SK-N-SH (cell line): ENCODE results near the gene RFX2. TPM values are rescaled to one million over a fixed set of nuclear protein-coding genes. Genes with fewer than 3 reads are reported as not detected.

Experiments
- CTCF ChIA-PET: fragments of 300-600, 350-600 bp; formaldehyde crosslinking; extraction: SDS; loops from one replicate; lab custom pipeline; 2021; lab: Yijun Ruan, JAX
- POLR2A ChIA-PET: fragments of 350-600 bp; sonication (Branson Sonifier 250); formaldehyde crosslinking; extraction: SDS; loops from one replicate; lab custom pipeline; 2020; ENCODE audit warnings: antibody characterized with exemption, inconsistent platforms; lab: Yijun Ruan, JAX
- DNase-seq: peaks from one replicate; pipeline ENCODE4 v3.0.0; 2012
- H2AFZ ChIP-seq: fragments of 200-600 bp; sonication (generic); 2 replicates; pipeline ENCODE4 v1.8.1; 2016; ENCODE audit warnings: antibody characterized with exemption, mild to moderate bottlenecking, low read depth
- H3F3A ChIP-seq: fragments of 200-600 bp; sonication (generic); replicated peaks from 2 replicates; pipeline ENCODE3; 2016; ENCODE audit warnings: antibody characterized with exemption, mild to moderate bottlenecking; ENCODE audit not compliant: insufficient read depth
- H3K27ac ChIP-seq, 2 experiments: fragments of 200-500 bp in 1 of 2; fragments of 200-600 bp in 1 of 2; sonication (Bioruptor generic) in 1 of 2; sonication (generic), shearing (Covaris generic) in 1 of 2; 2 replicates each; pipeline versions ENCODE4 v1.5.1 to v1.6.1; 2014 to 2016; ENCODE audit warnings: low read depth in 2 of 2, inconsistent platforms in 1 of 2, low read length in 1 of 2, mild to moderate bottlenecking in 1 of 2, mixed read lengths in 1 of 2
- H3K27me3 ChIP-seq: fragments of 200-600 bp; sonication (generic), shearing (Covaris generic); 2 replicates; pipeline ENCODE4 v1.6.1; 2016; ENCODE audit warnings: mixed run types; ENCODE audit not compliant: insufficient read depth
- H3K36me3 ChIP-seq, 2 experiments: fragments of 200-500 bp in 1 of 2; fragments of 200-600 bp in 1 of 2; sonication (Bioruptor generic) in 1 of 2; sonication (generic) in 1 of 2; replicated peaks in 1 of 2; 2 replicates each; pipeline versions ENCODE3 to v1.5.1; 2014 to 2016; ENCODE audit warnings: low read length in 1 of 2, mild to moderate bottlenecking in 1 of 2; ENCODE audit not compliant: insufficient read depth in 2 of 2, control insufficient read depth in 1 of 2
- H3K4me1 ChIP-seq, 2 experiments: fragments of 200-500 bp in 1 of 2; fragments of 200-600 bp in 1 of 2; sonication (Bioruptor generic) in 1 of 2; sonication (generic), shearing (Covaris generic) in 1 of 2; 2 replicates each; pipeline versions ENCODE4 v1.5.1 to v1.6.1; 2014 to 2016; ENCODE audit warnings: low read depth in 1 of 2, low read length in 1 of 2, mixed run types in 1 of 2; ENCODE audit not compliant: insufficient read depth in 2 of 2, control insufficient read depth in 1 of 2
- H3K4me2 ChIP-seq: fragments of 200-600 bp; sonication (generic), shearing (Covaris generic); 2 replicates; pipeline ENCODE4 v1.6.1; 2017; ENCODE audit warnings: mixed run types
- H3K4me3 ChIP-seq, 2 experiments: fragments of 200-500 bp in 1 of 2; fragments of 200-600 bp in 1 of 2; sonication (Bioruptor generic) in 1 of 2; sonication (generic), shearing (Covaris generic) in 1 of 2; 2 replicates each; pipeline versions ENCODE4 v1.5.1 to v1.8.1; 2014 to 2016; ENCODE audit warnings: low read depth in 2 of 2, inconsistent platforms in 1 of 2, low read length in 1 of 2, mild to moderate bottlenecking in 1 of 2, mixed read lengths in 1 of 2, moderate library complexity in 1 of 2
- H3K79me2 ChIP-seq: fragments of 200-600 bp; sonication (generic); 2 replicates; pipeline ENCODE4 v1.8.1; 2017; ENCODE audit warnings: mild to moderate bottlenecking; ENCODE audit not compliant: insufficient read depth
- H3K9ac ChIP-seq: fragments of 200-600 bp; sonication (generic); 2 replicates; pipeline ENCODE4 v1.6.1; 2017; ENCODE audit warnings: mixed run types
- H3K9me2 ChIP-seq: fragments of 200-600 bp; sonication (generic); 2 replicates; pipeline ENCODE4 v1.6.1; 2017; ENCODE audit warnings: mixed run types
- H3K9me3 ChIP-seq: fragments of 200-600 bp; sonication (generic); 2 replicates; pipeline ENCODE4 v1.6.1; 2017; ENCODE audit warnings: mixed run types, mild to moderate bottlenecking, moderate library complexity
- H4K20me1 ChIP-seq: fragments of 200-600 bp; sonication (generic); 2 replicates; pipeline ENCODE4 v1.6.1; 2017; ENCODE audit warnings: mild to moderate bottlenecking, mixed run types; ENCODE audit not compliant: insufficient read depth
- ELF1 ChIP-seq: IDR thresholded peaks from 2 replicates; pipeline ENCODE4 v1.4.0; 2012
- EP300 ChIP-seq, 2 experiments: IDR thresholded peaks; 2 replicates each; pipeline versions ENCODE4 v1.4.0 to v1.6.1; 2012; ENCODE audit warnings: borderline replicate concordance in 1 of 2, low read depth in 1 of 2, low read length in 1 of 2
- EZH2phosphoT487 ChIP-seq: fragments of 200-600 bp; sonication (generic); IDR thresholded peaks from 2 replicates; pipeline ENCODE4 v1.6.1; 2017; ENCODE audit warnings: low read depth, mixed run types, mild to moderate bottlenecking, antibody characterized with exemption, moderate library complexity, borderline replicate concordance
- FOSL2 ChIP-seq: IDR thresholded peaks from 2 replicates; pipeline ENCODE4 v1.4.0; 2012; ENCODE audit warnings: low read depth, mild to moderate bottlenecking, moderate library complexity, borderline replicate concordance
- FOXM1 ChIP-seq: IDR thresholded peaks from 2 replicates; pipeline ENCODE4 v1.4.0; 2012; ENCODE audit warnings: low read depth, mild to moderate bottlenecking
- GABPA ChIP-seq: IDR thresholded peaks from 2 replicates; pipeline ENCODE4 v1.4.0; 2012; ENCODE audit warnings: low read depth, mild to moderate bottlenecking
- GATA2 ChIP-seq: sonication (generic); formaldehyde crosslinking; IDR thresholded peaks from 2 replicates; pipeline ENCODE4 v1.5.0; 2020; ENCODE audit warnings: mild to moderate bottlenecking, missing genetic modification reagents
- JUND ChIP-seq: IDR thresholded peaks from 2 replicates; pipeline ENCODE4 v1.4.0; 2012
- RAD21 ChIP-seq: IDR thresholded peaks from 2 replicates; pipeline ENCODE4 v1.6.1; 2012; ENCODE audit warnings: mild to moderate bottlenecking, low read length
- RCOR1 ChIP-seq: fragments of 150-350 bp; IDR thresholded peaks from 2 replicates; pipeline ENCODE4 v1.6.1; 2017; ENCODE audit warnings: antibody characterized with exemption, low read length
- RXRA ChIP-seq: IDR thresholded peaks from 2 replicates; pipeline ENCODE4 v1.4.0; 2012; ENCODE audit warnings: low read depth, mild to moderate bottlenecking, borderline replicate concordance
- SMC3 ChIP-seq: IDR thresholded peaks from 2 replicates; pipeline ENCODE4 v1.6.1; 2012; ENCODE audit warnings: low read depth, low read length, improper control_type of control experiment
- TAF1 ChIP-seq: IDR thresholded peaks from 2 replicates; pipeline ENCODE4 v1.6.1; 2012; ENCODE audit warnings: low read depth, mild to moderate bottlenecking, low read length, moderate library complexity, borderline replicate concordance
- TCF12 ChIP-seq: IDR thresholded peaks from 2 replicates; pipeline ENCODE4 v1.4.0; 2012
- YY1 ChIP-seq: IDR thresholded peaks from 2 replicates; pipeline ENCODE4 v1.4.0; 2012; ENCODE audit warnings: low read depth, mild to moderate bottlenecking
- WGBS: methylation state at CpG from one replicate; pipeline ENCODE4 v1.1.6; 2017; ENCODE audit warnings: low lambda C conversion rate; 5-methylcytosine and 5-hydroxymethylcytosine counted together
- polyA plus RNA-seq, 3 experiments: library from polyadenylated mRNA; depleted of rRNA; stranded (reverse); fragments of >200 nt; gene quantifications; 2 replicates each; pipeline ENCODE4 v1.2.3, GENCODE V29; 2012
- TF ChIP-seq, protein P1 (sequence below): fragments of 200-600 bp; sonication (generic); IDR thresholded peaks from 2 replicates; pipeline ENCODE4 v1.6.1; 2017; ENCODE audit warnings: antibody characterized with exemption, mild to moderate bottlenecking, moderate library complexity
- TF ChIP-seq, protein P2 (sequence below): IDR thresholded peaks from 2 replicates; pipeline ENCODE4 v1.4.0; 2012; ENCODE audit warnings: low read depth, borderline replicate concordance
- TF ChIP-seq, protein P3 (sequence below): IDR thresholded peaks from 2 replicates; pipeline ENCODE4 v1.4.0; 2012; ENCODE audit warnings: low read depth, borderline replicate concordance

RFX2 gene
- polyA plus RNA-seq, 1 of the 3 experiments (the other 2 are of a cell fraction), result 12.6 TPM

DNA sequence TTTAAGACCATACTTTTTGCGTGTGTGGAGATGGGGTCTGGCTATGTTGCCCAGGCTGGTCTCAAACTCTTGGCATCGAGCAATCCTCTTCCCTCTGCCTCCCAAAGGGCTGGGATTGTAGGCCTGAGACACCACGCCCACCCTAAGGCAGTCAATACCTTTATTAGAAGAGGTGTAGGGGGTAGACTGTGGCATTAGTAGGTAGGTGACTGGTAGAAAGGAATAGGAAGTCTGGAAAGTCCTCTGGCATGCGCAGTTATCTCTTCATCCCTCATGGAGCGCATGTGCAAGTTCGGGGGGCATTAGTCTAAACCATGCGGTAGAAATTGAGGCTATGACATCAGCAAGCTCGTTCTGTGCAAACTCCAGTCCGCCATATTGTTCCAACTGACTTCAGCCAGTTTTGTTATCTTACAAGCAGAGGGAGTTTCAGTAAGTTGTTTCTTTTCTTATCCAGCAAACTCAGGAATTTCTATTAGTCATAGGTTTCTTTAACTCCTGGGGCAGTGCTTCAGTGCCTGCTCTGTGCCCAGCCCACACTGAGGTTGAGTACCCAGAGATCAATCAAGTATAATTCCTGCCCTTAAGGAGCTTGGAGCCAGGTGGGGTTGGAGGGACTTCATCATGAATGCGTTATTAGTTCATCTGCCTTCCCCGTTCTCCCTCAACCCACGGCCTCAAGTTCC lies 125.1 kb downstream of the RFX2 start:
- no peaks in the 10 kb centered on the region for H3K9me2 ChIP-seq
- TF ChIP-seq, protein P1, sequence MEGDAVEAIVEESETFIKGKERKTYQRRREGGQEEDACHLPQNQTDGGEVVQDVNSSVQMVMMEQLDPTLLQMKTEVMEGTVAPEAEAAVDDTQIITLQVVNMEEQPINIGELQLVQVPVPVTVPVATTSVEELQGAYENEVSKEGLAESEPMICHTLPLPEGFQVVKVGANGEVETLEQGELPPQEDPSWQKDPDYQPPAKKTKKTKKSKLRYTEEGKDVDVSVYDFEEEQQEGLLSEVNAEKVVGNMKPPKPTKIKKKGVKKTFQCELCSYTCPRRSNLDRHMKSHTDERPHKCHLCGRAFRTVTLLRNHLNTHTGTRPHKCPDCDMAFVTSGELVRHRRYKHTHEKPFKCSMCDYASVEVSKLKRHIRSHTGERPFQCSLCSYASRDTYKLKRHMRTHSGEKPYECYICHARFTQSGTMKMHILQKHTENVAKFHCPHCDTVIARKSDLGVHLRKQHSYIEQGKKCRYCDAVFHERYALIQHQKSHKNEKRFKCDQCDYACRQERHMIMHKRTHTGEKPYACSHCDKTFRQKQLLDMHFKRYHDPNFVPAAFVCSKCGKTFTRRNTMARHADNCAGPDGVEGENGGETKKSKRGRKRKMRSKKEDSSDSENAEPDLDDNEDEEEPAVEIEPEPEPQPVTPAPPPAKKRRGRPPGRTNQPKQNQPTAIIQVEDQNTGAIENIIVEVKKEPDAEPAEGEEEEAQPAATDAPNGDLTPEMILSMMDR, result no peak
- TF ChIP-seq FOSL2 (peak; percentile 27; the same call in 1 of the 2 replicates), RAD21 (no peak), TCF12 (no peak), YY1 (0 out of 2 replicates have a peak, but pooled peaks have one; percentile 66), RXRA (no peak), TAF1 (no peak)
- TF ChIP-seq, protein P2, sequence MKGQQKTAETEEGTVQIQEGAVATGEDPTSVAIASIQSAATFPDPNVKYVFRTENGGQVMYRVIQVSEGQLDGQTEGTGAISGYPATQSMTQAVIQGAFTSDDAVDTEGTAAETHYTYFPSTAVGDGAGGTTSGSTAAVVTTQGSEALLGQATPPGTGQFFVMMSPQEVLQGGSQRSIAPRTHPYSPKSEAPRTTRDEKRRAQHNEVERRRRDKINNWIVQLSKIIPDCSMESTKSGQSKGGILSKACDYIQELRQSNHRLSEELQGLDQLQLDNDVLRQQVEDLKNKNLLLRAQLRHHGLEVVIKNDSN, result no peak
- TF ChIP-seq, all 33 proteins: peak for 2
- Histone ChIP-seq H3K36me3 (no peaks in the 10 kb centered on the region), H3K9me3 (no peaks in the 10 kb centered on the region), H3K4me3 (no peak overlapping the region), H3F3A (peaks cover 12% of the 10 kb centered on the region), H3K9ac (no peak overlapping the region), H4K20me1 (no peaks in the 10 kb centered on the region), H2AFZ (peak overlapping the region; percentile 13; the same call in 1 of the 2 replicates), H3K79me2 (peaks cover 1% of the 10 kb centered on the region), H3K4me2 (peak overlapping the region; percentile 24; the same call in 1 of the 2 replicates), H3K4me1 (peaks cover 3 to 11% of the 10 kb centered on the region in 2 experiments; a peak in 2 of 4 replicates), H3K27ac (peak overlapping the region in 1 of 2 experiments; percentile 33; a peak in 2 of 4 replicates), H3K27me3 (no peaks in the 10 kb centered on the region)
- ChIA-PET CTCF (interaction anchor here (0.9 to 12.1 kb wide), 8 partner anchors 11 to 181 kb away, joined by 3 to 448 read pairs (median 10); no protein-coding TSS in a partner anchor), POLR2A (interaction anchor here (0.8 kb wide), 1 partner anchor 37 kb away, joined by 3 read pairs; no protein-coding TSS in a partner anchor)
- DNase-seq, result no peak
- WGBS, result 93% methylated on average over 12 of the region's 12 CpGs

DNA sequence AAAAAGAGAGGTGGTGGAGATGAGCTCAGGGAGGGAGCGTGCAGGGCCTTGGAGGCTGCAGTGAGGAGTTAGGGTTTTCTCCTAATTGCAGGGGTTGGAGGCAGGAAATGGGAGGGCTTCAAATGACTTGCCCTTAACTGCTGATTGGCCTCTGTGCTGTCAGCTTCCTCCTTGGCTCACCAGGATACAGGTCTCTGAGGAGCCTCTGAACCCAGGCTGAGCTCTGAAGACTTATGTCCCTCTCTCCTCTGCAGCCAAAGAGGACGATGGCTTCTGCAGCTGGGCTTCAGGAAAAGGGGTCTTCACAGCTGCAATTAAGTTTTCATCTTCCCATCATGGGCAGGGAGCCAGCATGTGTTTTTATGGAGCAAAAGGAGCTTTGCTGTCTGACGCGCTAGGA lies 125.7 kb downstream of the RFX2 start:
- Histone ChIP-seq H3K27me3 (no peaks in the 10 kb centered on the region), H3K4me3 (no peak overlapping the region), H3K4me1 (peaks cover 3 to 15% of the 10 kb centered on the region in 2 experiments; a peak in 2 of 4 replicates), H3K9me3 (no peaks in the 10 kb centered on the region), H3K9ac (no peak overlapping the region), H3K79me2 (peaks cover 6% of the 10 kb centered on the region), H3K36me3 (no peaks in the 10 kb centered on the region), H2AFZ (no peak overlapping the region), H4K20me1 (no peaks in the 10 kb centered on the region), H3K4me2 (no peak overlapping the region), H3K9me2 (no peaks in the 10 kb centered on the region), H3F3A (peaks cover 16% of the 10 kb centered on the region), H3K27ac (no peak overlapping the region)
- ChIA-PET POLR2A (interaction anchor here (0.8 kb wide), 1 partner anchor 38 kb away, joined by 3 read pairs; no protein-coding TSS in a partner anchor), CTCF (interaction anchor here (0.9 to 12.1 kb wide), 7 partner anchors 12 to 181 kb away, joined by 3 to 448 read pairs (median 16); no protein-coding TSS in a partner anchor)
- WGBS, result 86% methylated on average over 4 of the region's 4 CpGs
- DNase-seq, result no peak
- no peak for TF ChIP-seq EZH2phosphoT487
- no peak for TF ChIP-seq JUND
- no peak for TF ChIP-seq RCOR1
- no peak for TF ChIP-seq SMC3
- TF ChIP-seq FOXM1, result no peak
- TF ChIP-seq FOSL2, result no peak
- no peak for TF ChIP-seq GABPA
- no peak for TF ChIP-seq EP300 (IDR thresholded peaks at IDR 0.05; ENCODE audit: borderline replicate concordance in 1 of 2, low read depth in 1 of 2, low read length in 1 of 2)
- TF ChIP-seq ELF1, result no peak
- no peak for TF ChIP-seq GATA2 (CRISPR knock-in tag)
- TF ChIP-seq RAD21, result no peak
- TF ChIP-seq YY1, result no peak
- TF ChIP-seq, protein P1, result no peak
- TF ChIP-seq, protein P3, sequence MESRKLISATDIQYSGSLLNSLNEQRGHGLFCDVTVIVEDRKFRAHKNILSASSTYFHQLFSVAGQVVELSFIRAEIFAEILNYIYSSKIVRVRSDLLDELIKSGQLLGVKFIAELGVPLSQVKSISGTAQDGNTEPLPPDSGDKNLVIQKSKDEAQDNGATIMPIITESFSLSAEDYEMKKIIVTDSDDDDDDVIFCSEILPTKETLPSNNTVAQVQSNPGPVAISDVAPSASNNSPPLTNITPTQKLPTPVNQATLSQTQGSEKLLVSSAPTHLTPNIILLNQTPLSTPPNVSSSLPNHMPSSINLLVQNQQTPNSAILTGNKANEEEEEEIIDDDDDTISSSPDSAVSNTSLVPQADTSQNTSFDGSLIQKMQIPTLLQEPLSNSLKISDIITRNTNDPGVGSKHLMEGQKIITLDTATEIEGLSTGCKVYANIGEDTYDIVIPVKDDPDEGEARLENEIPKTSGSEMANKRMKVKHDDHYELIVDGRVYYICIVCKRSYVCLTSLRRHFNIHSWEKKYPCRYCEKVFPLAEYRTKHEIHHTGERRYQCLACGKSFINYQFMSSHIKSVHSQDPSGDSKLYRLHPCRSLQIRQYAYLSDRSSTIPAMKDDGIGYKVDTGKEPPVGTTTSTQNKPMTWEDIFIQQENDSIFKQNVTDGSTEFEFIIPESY, result no peak
